ENCODE measurements around the gene ZNF276. TPM values are rescaled to one million over a fixed set of nuclear protein-coding genes. Genes with fewer than 3 reads are reported as not detected.

Gene ZNF276
- total RNA-seq, 2 donors from 2014 or later: 28.2 to 32.6 TPM

GRCh38 chr16:89746043-89746442 lies 24.7 kb downstream of the ZNF276 start:
- no peak for TF ChIP-seq CTCF (conservative IDR thresholded peaks at IDR 0.05)
- 94 to 95% methylated on average over 14 to 15 of the region's 15 CpGs for WGBS, 2 experiments (ENCODE audit: insufficient coverage in 1 of 2, insufficient read length in 1 of 2)
- Histone ChIP-seq H3K27me3 (ENCODE audit: control insufficient read depth, insufficient read depth, low read length, poor library complexity, severe bottlenecking) (no peaks in the 10 kb centered on the region), H3K9me3 (ENCODE audit: control insufficient read depth, low read length) (no peaks in the 10 kb centered on the region), H3K36me3 (ENCODE audit: control insufficient read depth, insufficient read depth, low read length) (peaks cover 86% of the 10 kb centered on the region), H3K4me1 (ENCODE audit: control insufficient read depth, insufficient read depth, low read length) (no peaks in the 10 kb centered on the region), H3K9ac (ENCODE audit: extremely low read depth, low read length, poor library complexity, severe bottlenecking) (no peak overlapping the region), H3K4me3 (ENCODE audit: low read length) (no peak overlapping the region), H3K27ac (ENCODE audit: low read depth, low read length) (no peak overlapping the region)
- Mint-ChIP-seq H3K27ac (no peak overlapping the region), H3K27me3 (ENCODE audit: insufficient read depth) (no peaks in the 10 kb centered on the region), H3K4me1 (no peaks in the 10 kb centered on the region), H3K4me3 (no peak overlapping the region), H3K36me3 (ENCODE audit: low read depth) (peaks cover 69% of the 10 kb centered on the region), H3K9me3 (no peaks in the 10 kb centered on the region)
- DNase-seq: no peak

- Histone ChIP-seq H3K4me3 (ENCODE audit: low read length) (no peak overlapping the region), H3K27ac (ENCODE audit: low read depth, low read length) (no peak overlapping the region), H3K9ac (ENCODE audit: extremely low read depth, low read length, poor library complexity, severe bottlenecking) (no peak overlapping the region), H3K36me3 (ENCODE audit: control insufficient read depth, insufficient read depth, low read length) (peaks cover 81% of the 10 kb centered on the region), H3K27me3 (ENCODE audit: control insufficient read depth, insufficient read depth, low read length, poor library complexity, severe bottlenecking) (no peaks in the 10 kb centered on the region), H3K4me1 (ENCODE audit: control insufficient read depth, insufficient read depth, low read length) (no peaks in the 10 kb centered on the region), H3K9me3 (ENCODE audit: control insufficient read depth, low read length) (no peaks in the 10 kb centered on the region)
- no peaks in the 10 kb centered on the region for H3K27me3 Mint-ChIP-seq (ENCODE audit: insufficient read depth)
- 94 to 97% methylated on average over 9 of the region's 9 CpGs for WGBS, 2 experiments (ENCODE audit: insufficient coverage in 1 of 2, insufficient read length in 1 of 2)
- H3K27ac Mint-ChIP-seq: no peak overlapping the region
- no peak overlapping the region for H3K4me3 Mint-ChIP-seq
- H3K4me1 Mint-ChIP-seq: no peaks in the 10 kb centered on the region
- no peaks in the 10 kb centered on the region for H3K9me3 Mint-ChIP-seq
- H3K36me3 Mint-ChIP-seq (ENCODE audit: low read depth): peaks cover 74% of the 10 kb centered on the region
- no peak for DNase-seq
- TF ChIP-seq CTCF (conservative IDR thresholded peaks at IDR 0.05): no peak
Measured at GRCh38 chr16:89748076-89748475, 26.7 kb downstream of the ZNF276 start.

GRCh38 chr16:89748921-89749320 lies 27.6 kb downstream of the ZNF276 start:
- Histone ChIP-seq H3K9ac (ENCODE audit: extremely low read depth, low read length, poor library complexity, severe bottlenecking) (no peak overlapping the region), H3K9me3 (ENCODE audit: control insufficient read depth, low read length) (no peaks in the 10 kb centered on the region), H3K4me1 (ENCODE audit: control insufficient read depth, insufficient read depth, low read length) (no peaks in the 10 kb centered on the region), H3K4me3 (ENCODE audit: low read length) (no peak overlapping the region), H3K36me3 (ENCODE audit: control insufficient read depth, insufficient read depth, low read length) (peaks cover 78% of the 10 kb centered on the region), H3K27me3 (ENCODE audit: control insufficient read depth, insufficient read depth, low read length, poor library complexity, severe bottlenecking) (no peaks in the 10 kb centered on the region), H3K27ac (ENCODE audit: low read depth, low read length) (no peak overlapping the region)
- H3K27me3 Mint-ChIP-seq (ENCODE audit: insufficient read depth): no peaks in the 10 kb centered on the region
- no peaks in the 10 kb centered on the region for H3K4me1 Mint-ChIP-seq
- no peak overlapping the region for H3K4me3 Mint-ChIP-seq
- no peak overlapping the region for H3K27ac Mint-ChIP-seq
- no peak for DNase-seq
- peaks cover 75% of the 10 kb centered on the region for H3K36me3 Mint-ChIP-seq (ENCODE audit: low read depth)
- no peaks in the 10 kb centered on the region for H3K9me3 Mint-ChIP-seq
- 96 to 98% methylated on average over 8 to 11 of the region's 11 CpGs for WGBS, 2 experiments (ENCODE audit: insufficient coverage in 1 of 2, insufficient read length in 1 of 2)
- no peak for TF ChIP-seq CTCF (conservative IDR thresholded peaks at IDR 0.05)
